H1 (cell line): ENCODE data around the gene SMC2. TPM values are rescaled to one million over a fixed set of nuclear protein-coding genes. Genes with fewer than 3 reads are reported as not detected.

Experiments used
- CTCF ChIA-PET: fragments of 300-600 bp; sonication (Branson Sonifier 250); formaldehyde crosslinking; loops from one replicate; lab custom pipeline; 2021; ENCODE audit not compliant: partially characterized antibody; lab: Charles Lee
- POLR2A ChIA-PET: fragments of 300-600 bp; sonication (Branson Sonifier 250); formaldehyde crosslinking; loops from one replicate; lab custom pipeline; 2021; ENCODE audit warnings: inconsistent platforms; ENCODE audit not compliant: partially characterized antibody; lab: Charles Lee
- DNase-seq, 2 experiments: peaks; one replicate each; pipeline versions ENCODE4 v3.0.0 to v3.0.0-alpha.2; 2010 to 2022; ENCODE audit warnings: low spot score in 2 of 2, low read depth in 1 of 2, mixed read lengths in 1 of 2
- FAIRE-seq: peaks from 2 replicates; lab custom pipeline; 2011; peaks lifted over from hg19 to GRCh38; lab: Jason Lieb, UNC
- H2AFZ ChIP-seq: 2 replicates; pipeline ENCODE4 v1.8.1; 2012; ENCODE audit warnings: low read length, inconsistent platforms
- H2AK5ac ChIP-seq: 2 replicates; pipeline ENCODE4 v1.6.1; 2013; ENCODE audit warnings: low read depth, low read length
- H2BK120ac ChIP-seq: replicated peaks from 2 replicates; pipeline ENCODE3; 2013; ENCODE audit warnings: low read depth, low read length, inconsistent platforms
- H2BK12ac ChIP-seq: 2 replicates; pipeline ENCODE4 v1.6.1; 2013; ENCODE audit warnings: low read depth, low read length
- H2BK15ac ChIP-seq: 2 replicates; pipeline ENCODE4 v1.6.1; 2013; ENCODE audit warnings: low read length
- H2BK20ac ChIP-seq: 2 replicates; pipeline ENCODE4 v1.6.1; 2013; ENCODE audit warnings: low read length
- H2BK5ac ChIP-seq: 2 replicates; pipeline ENCODE4 v1.6.1; 2013; ENCODE audit warnings: low read depth, low read length
- H3K14ac ChIP-seq: 2 replicates; pipeline ENCODE4 v1.6.1; 2013; ENCODE audit warnings: inconsistent platforms; ENCODE audit not compliant: insufficient read length
- H3K18ac ChIP-seq: 2 replicates; pipeline ENCODE4 v1.6.1; 2013; ENCODE audit warnings: low read length; ENCODE audit errors: extremely low read depth
- H3K23ac ChIP-seq: 2 replicates; pipeline ENCODE4 v1.6.1; 2013; ENCODE audit warnings: inconsistent platforms; ENCODE audit not compliant: insufficient read length
- H3K23me2 ChIP-seq: 2 replicates; pipeline ENCODE4 v1.6.1; 2013; ENCODE audit warnings: low read depth, low read length
- H3K27ac ChIP-seq: 2 replicates; pipeline ENCODE4 v1.6.1; 2011; ENCODE audit warnings: low read depth, low read length, inconsistent platforms
- H3K27me3 ChIP-seq, 4 experiments: replicated peaks in 1 of 4; 1 replicate in 1 of 4; 2 replicates in 3 of 4; pipeline versions ENCODE4 v1.6.1 to v1.8.1; 2011 to 2013; ENCODE audit warnings: low read length in 3 of 4, mild to moderate bottlenecking in 3 of 4, inconsistent platforms in 2 of 4, mixed read lengths in 2 of 4, moderate library complexity in 1 of 4; ENCODE audit not compliant: control insufficient read depth in 3 of 4, insufficient read depth in 3 of 4; ENCODE audit errors: extremely low read depth in 1 of 4
- H3K36me3 ChIP-seq, 4 experiments: 2 replicates each; pipeline versions ENCODE4 v1.6.1 to v1.8.1; 2011 to 2013; ENCODE audit warnings: mild to moderate bottlenecking in 4 of 4, low read length in 3 of 4, moderate library complexity in 2 of 4, control low read depth in 1 of 4, inconsistent platforms in 1 of 4; ENCODE audit not compliant: insufficient read depth in 4 of 4, control insufficient read depth in 2 of 4
- H3K4ac ChIP-seq: replicated peaks from 2 replicates; pipeline ENCODE3; 2013; ENCODE audit warnings: low read length, low read depth, mixed read lengths, inconsistent platforms; ENCODE audit not compliant: insufficient read length
- H3K4me1 ChIP-seq, 4 experiments: replicated peaks in 1 of 4; 1 replicate in 1 of 4; 2 replicates in 3 of 4; pipeline versions ENCODE4 v1.6.1 to v1.8.1; 2011 to 2013; ENCODE audit warnings: low read length in 3 of 4, inconsistent platforms in 2 of 4, mixed read lengths in 1 of 4; ENCODE audit not compliant: insufficient read depth in 4 of 4, control insufficient read depth in 3 of 4
- H3K4me2 ChIP-seq, 2 experiments: 2 replicates each; pipeline versions ENCODE4 v1.6.1 to v1.8.1; 2011 to 2013; ENCODE audit warnings: low read depth in 2 of 2, low read length in 2 of 2, control low read depth in 1 of 2, inconsistent platforms in 1 of 2, mild to moderate bottlenecking in 1 of 2; ENCODE audit not compliant: insufficient read depth in 1 of 2
- H3K4me3 ChIP-seq, 4 experiments: fragments of 200-600, 300-600 bp in 1 of 4; sonication (generic), shearing (Covaris generic), sonication (Bioruptor Twin) in 1 of 4; 2 replicates each; pipeline versions ENCODE4 v1.5.1 to v1.8.1; 2011 to 2016; ENCODE audit warnings: low read length in 4 of 4, low read depth in 3 of 4, control low read depth in 2 of 4, inconsistent platforms in 2 of 4, mild to moderate bottlenecking in 2 of 4, mixed read lengths in 1 of 4, moderate library complexity in 1 of 4; ENCODE audit not compliant: insufficient read depth in 2 of 4; ENCODE audit errors: extremely low read depth in 1 of 4
- H3K56ac ChIP-seq: replicated peaks from 2 replicates; pipeline ENCODE3; 2013; ENCODE audit warnings: low read depth, mild to moderate bottlenecking, mixed read lengths, low read length, inconsistent platforms; ENCODE audit not compliant: insufficient read length
- H3K79me1 ChIP-seq: 2 replicates; pipeline ENCODE4 v1.6.1; 2013; ENCODE audit warnings: low read depth, low read length, control low read depth
- H3K79me2 ChIP-seq, 2 experiments: 2 replicates each; pipeline versions ENCODE4 v1.6.1 to v1.8.1; 2012 to 2013; ENCODE audit warnings: low read length in 2 of 2, mild to moderate bottlenecking in 2 of 2, inconsistent platforms in 1 of 2; ENCODE audit not compliant: insufficient read depth in 2 of 2, control insufficient read depth in 1 of 2
- H3K9ac ChIP-seq, 4 experiments: replicated peaks in 1 of 4; 1 replicate in 1 of 4; 2 replicates in 3 of 4; pipeline versions ENCODE4 v1.6.1 to v1.8.1; 2011 to 2013; ENCODE audit warnings: low read depth in 3 of 4, low read length in 3 of 4, control low read depth in 2 of 4, mild to moderate bottlenecking in 2 of 4, moderate library complexity in 2 of 4, inconsistent platforms in 1 of 4; ENCODE audit errors: extremely low read depth in 1 of 4
- H3K9me3 ChIP-seq, 2 experiments: 2 replicates each; pipeline versions ENCODE4 v1.6.1 to v1.8.1; 2012 to 2013; ENCODE audit warnings: mild to moderate bottlenecking in 2 of 2, moderate library complexity in 2 of 2, control low read depth in 1 of 2, inconsistent platforms in 1 of 2, low read depth in 1 of 2, low read length in 1 of 2, mixed read lengths in 1 of 2; ENCODE audit not compliant: insufficient read depth in 2 of 2
- H4K20me1 ChIP-seq, 2 experiments: replicated peaks in 1 of 2; 2 replicates each; pipeline versions ENCODE3 to v1.8.1; 2011 to 2013; ENCODE audit warnings: inconsistent platforms in 2 of 2, low read length in 2 of 2, mild to moderate bottlenecking in 1 of 2; ENCODE audit not compliant: insufficient read depth in 2 of 2, control insufficient read depth in 1 of 2
- H4K5ac ChIP-seq: 2 replicates; pipeline ENCODE4 v1.6.1; 2013; ENCODE audit warnings: low read length, low read depth, mixed read lengths, inconsistent platforms; ENCODE audit not compliant: insufficient read length
- H4K8ac ChIP-seq: 2 replicates; pipeline ENCODE4 v1.8.0; 2013; ENCODE audit warnings: mild to moderate bottlenecking, moderate library complexity, low read length, inconsistent platforms; ENCODE audit not compliant: insufficient read depth; ENCODE audit errors: extremely low read depth
- H4K91ac ChIP-seq: replicated peaks from 2 replicates; pipeline ENCODE3; 2013; ENCODE audit warnings: low read length, mixed read lengths, inconsistent platforms; ENCODE audit not compliant: insufficient read length
- EZH2 ChIP-seq: fragments of 200-600 bp; sonication (generic); IDR thresholded peaks from 2 replicates; pipeline ENCODE4 v1.7.1; 2012; ENCODE audit warnings: low read depth, mild to moderate bottlenecking, moderate library complexity, low read length, inconsistent platforms; ENCODE audit not compliant: severe bottlenecking
- WGBS, 2 experiments: shearing (Covaris generic) in 1 of 2; methylation state at CpG; one replicate each; pipeline versions ENCODE4 v1.1.6 to v1.1.7; 2013 to 2015; ENCODE audit warnings: low lambda C conversion rate in 2 of 2, mixed read lengths in 2 of 2, inconsistent platforms in 1 of 2, low coverage in 1 of 2, missing lambda C conversion rate in 1 of 2; ENCODE audit not compliant: insufficient replicate concordance in 2 of 2, insufficient coverage in 1 of 2, insufficient read length in 1 of 2; ENCODE audit errors: extremely low coverage in 1 of 2, missing lambda C conversion rate in 1 of 2; 5-methylcytosine and 5-hydroxymethylcytosine counted together
- polyA plus RNA-seq, 7 experiments: library from polyadenylated mRNA; depleted of rRNA in 3 of 7; stranded (reverse) in 5 of 7; unstranded in 2 of 7; fragments of >200 nt in 5 of 7; fragments of 200-250 nt in 2 of 7; gene quantifications; 1 replicate in 5 of 7; 2 replicates in 1 of 7; 4 replicates in 1 of 7; pipeline versions ENCODE4 v1.2.1 to v1.2.3, GENCODE V29; 2011 to 2013; ENCODE audit warnings: missing spikeins in 2 of 7, mixed read lengths in 2 of 7
- total RNA-seq: library from RNA; stranded (reverse); fragmentation: NEBNext Ultra II Directional; extraction: Animal tissue kit (Norgen Biotek cat#: 25700); gene quantifications from 2 replicates; pipeline ENCODE4 v1.2.1, GENCODE V29; 2021
- TF ChIP-seq, protein P1 (sequence below), 3 experiments: IDR thresholded peaks; 1 replicate in 2 of 3; 2 replicates in 1 of 3; pipeline versions ENCODE4 v1.5.1 to v1.6.1; 2011; ENCODE audit warnings: low read length in 3 of 3, mild to moderate bottlenecking in 3 of 3, inconsistent platforms in 2 of 3, low read depth in 1 of 3, moderate library complexity in 1 of 3; ENCODE audit not compliant: insufficient read depth in 1 of 3; ENCODE audit errors: control extremely low read depth in 1 of 3

The SMC2 gene
- total and polyA plus RNA-seq, 2 of the 8 experiments (the other 6 are each of a cell fraction or from before 2014, with no cell fraction given), result 7.5 to 39.8 TPM

DNA sequence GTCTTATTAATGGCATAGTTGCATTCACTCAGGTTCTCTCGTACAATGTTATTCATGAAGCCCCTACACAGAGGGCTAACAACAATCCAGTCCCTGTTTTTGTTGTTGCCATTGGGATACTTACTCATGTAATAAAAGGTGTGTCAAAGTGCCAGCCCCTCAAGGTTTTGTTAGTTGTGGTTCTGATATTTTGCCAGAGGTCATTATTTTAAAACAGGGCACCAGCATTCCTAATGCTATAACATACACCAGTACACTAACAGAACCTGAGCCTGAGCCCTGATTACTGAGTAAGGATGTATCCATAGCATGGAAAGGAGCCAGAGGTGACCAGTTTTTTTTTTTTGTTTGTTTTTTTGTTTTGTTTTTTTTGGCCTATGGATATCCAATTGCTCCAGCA lies 50.2 kb downstream of the SMC2 start:
- Histone ChIP-seq H4K8ac (no peak overlapping the region), H3K79me2 (no peaks in the 10 kb centered on the region), H4K5ac (no peak overlapping the region), H4K91ac (no peak overlapping the region), H3K79me1 (no peaks in the 10 kb centered on the region), H2BK120ac (no peak overlapping the region), H2AFZ (no peak overlapping the region), H3K4me3 (no peak overlapping the region), H2BK15ac (no peak overlapping the region), H3K36me3 (peaks cover 0 to 14% (median 0%) of the 10 kb centered on the region in 4 experiments; a peak in 2 of 8 replicates), H3K18ac (no peak overlapping the region)
- POLR2A ChIA-PET, result no interaction called here
- no peak for TF ChIP-seq EZH2
- TF ChIP-seq, protein P1, sequence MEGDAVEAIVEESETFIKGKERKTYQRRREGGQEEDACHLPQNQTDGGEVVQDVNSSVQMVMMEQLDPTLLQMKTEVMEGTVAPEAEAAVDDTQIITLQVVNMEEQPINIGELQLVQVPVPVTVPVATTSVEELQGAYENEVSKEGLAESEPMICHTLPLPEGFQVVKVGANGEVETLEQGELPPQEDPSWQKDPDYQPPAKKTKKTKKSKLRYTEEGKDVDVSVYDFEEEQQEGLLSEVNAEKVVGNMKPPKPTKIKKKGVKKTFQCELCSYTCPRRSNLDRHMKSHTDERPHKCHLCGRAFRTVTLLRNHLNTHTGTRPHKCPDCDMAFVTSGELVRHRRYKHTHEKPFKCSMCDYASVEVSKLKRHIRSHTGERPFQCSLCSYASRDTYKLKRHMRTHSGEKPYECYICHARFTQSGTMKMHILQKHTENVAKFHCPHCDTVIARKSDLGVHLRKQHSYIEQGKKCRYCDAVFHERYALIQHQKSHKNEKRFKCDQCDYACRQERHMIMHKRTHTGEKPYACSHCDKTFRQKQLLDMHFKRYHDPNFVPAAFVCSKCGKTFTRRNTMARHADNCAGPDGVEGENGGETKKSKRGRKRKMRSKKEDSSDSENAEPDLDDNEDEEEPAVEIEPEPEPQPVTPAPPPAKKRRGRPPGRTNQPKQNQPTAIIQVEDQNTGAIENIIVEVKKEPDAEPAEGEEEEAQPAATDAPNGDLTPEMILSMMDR (IDR thresholded peaks at IDR 0.05; ENCODE audit: control extremely low read depth in 1 of 3, insufficient read depth in 1 of 3, low read depth in 1 of 3, low read length in 3 of 3), result no peak
- TF ChIP-seq, all 59 proteins: peak for 0
- DNase-seq, result no peak
- no peak overlapping the region for H2AK5ac ChIP-seq
- H3K27ac ChIP-seq, result no peak overlapping the region
- H2BK20ac ChIP-seq, result no peak overlapping the region
- no peak overlapping the region for H3K56ac ChIP-seq
- WGBS, 2 experiments, result 92% methylated on average over 1 of the region's 1 CpG; no CpG with 5 or more reads in 1 of the 2 experiments
- H3K23ac ChIP-seq, result no peak overlapping the region
- no peak overlapping the region for H2BK5ac ChIP-seq
- CTCF ChIA-PET, result no interaction called here
- H3K9ac ChIP-seq, result no peak overlapping the region
- no peaks in the 10 kb centered on the region for H3K27me3 ChIP-seq
- no peak overlapping the region for H3K4me2 ChIP-seq
- H3K14ac ChIP-seq, result no peak overlapping the region
- no peaks in the 10 kb centered on the region for H3K9me3 ChIP-seq
- H3K23me2 ChIP-seq, result no peaks in the 10 kb centered on the region
- FAIRE-seq, result no peak
- no peaks in the 10 kb centered on the region for H4K20me1 ChIP-seq
- no peak overlapping the region for H3K4ac ChIP-seq
- H3K4me1 ChIP-seq, result no peaks in the 10 kb centered on the region
- no peak overlapping the region for H2BK12ac ChIP-seq
